Loucy (cell line): ENCODE results near the gene SMIM45.

Source experiments
- H2AFZ ChIP-seq: fragments of 200-600 bp; sonication (generic); 2 replicates; pipeline ENCODE4 v1.6.0; 2016; ENCODE audit warnings: antibody characterized with exemption, mild to moderate bottlenecking, low read length, moderate library complexity
- H3F3A ChIP-seq: fragments of 200-600 bp; 2 replicates; pipeline ENCODE4 v1.6.0; 2016; ENCODE audit warnings: antibody characterized with exemption, low read depth, mild to moderate bottlenecking
- H3K27me3 ChIP-seq: fragments of 200-600 bp; sonication (generic); 2 replicates; pipeline ENCODE4 v1.6.1; 2014; ENCODE audit warnings: low read length, mild to moderate bottlenecking; ENCODE audit not compliant: insufficient read depth, poor library complexity, severe bottlenecking
- H3K36me3 ChIP-seq: fragments of 200-600 bp; sonication (generic); 2 replicates; pipeline ENCODE4 v1.6.1; 2016; ENCODE audit warnings: low read length; ENCODE audit not compliant: insufficient read depth
- H3K4me1 ChIP-seq: fragments of 200-600 bp; sonication (generic); 2 replicates; pipeline ENCODE4 v1.5.1; 2014; ENCODE audit warnings: low read length, mild to moderate bottlenecking; ENCODE audit not compliant: insufficient read depth, poor library complexity, severe bottlenecking
- H3K4me2 ChIP-seq: fragments of 200-600 bp; sonication (generic); 2 replicates; pipeline ENCODE4 v1.6.0; 2014; ENCODE audit warnings: antibody characterized with exemption, low read length, low read depth, mild to moderate bottlenecking; ENCODE audit not compliant: poor library complexity, severe bottlenecking
- H3K4me3 ChIP-seq: fragments of 200-600 bp; sonication (generic); 2 replicates; pipeline ENCODE4 v1.5.1; 2014; ENCODE audit warnings: low read length, mild to moderate bottlenecking, mixed read lengths; ENCODE audit not compliant: poor library complexity, severe bottlenecking
- H3K79me2 ChIP-seq: fragments of 200-600 bp; sonication (generic); 2 replicates; pipeline ENCODE4 v1.6.1; 2014; ENCODE audit warnings: low read length; ENCODE audit not compliant: insufficient read depth
- H3K9ac ChIP-seq: fragments of 200-600 bp; sonication (generic); 2 replicates; pipeline ENCODE4 v1.6.0; 2014; ENCODE audit warnings: mild to moderate bottlenecking, low read depth, low read length, moderate library complexity; ENCODE audit not compliant: poor library complexity, severe bottlenecking
- H3K9me2 ChIP-seq: fragments of 200-600 bp; sonication (generic); replicated peaks from 2 replicates; pipeline ENCODE4 v1.6.1; 2016; ENCODE audit warnings: low read depth, low read length, mixed read lengths
- H3K9me3 ChIP-seq: fragments of 200-600 bp; sonication (generic); 2 replicates; pipeline ENCODE4 v1.6.1; 2014; ENCODE audit warnings: mild to moderate bottlenecking, antibody characterized with exemption, low read length, low read depth; ENCODE audit not compliant: insufficient read depth
- H4K20me1 ChIP-seq: fragments of 200-600 bp; sonication (generic); 2 replicates; pipeline ENCODE4 v1.6.0; 2014; ENCODE audit warnings: antibody characterized with exemption, low read length, mild to moderate bottlenecking; ENCODE audit not compliant: insufficient read depth, poor library complexity, severe bottlenecking
- CTCF ChIP-seq: fragments of 200-600 bp; sonication (generic); conservative IDR thresholded peaks from 2 replicates; pipeline ENCODE4 v1.5.1; 2014; ENCODE audit warnings: mild to moderate bottlenecking, antibody characterized with exemption, low read length
- EZH2phosphoT487 ChIP-seq: fragments of 200-600 bp; IDR thresholded peaks from 2 replicates; pipeline ENCODE4 v1.6.1; 2018; ENCODE audit warnings: antibody characterized with exemption, mild to moderate bottlenecking, moderate library complexity, borderline replicate concordance

The SMIM45 gene

GRCh38 chr22:41978732-41979131 lies 26.8 kb downstream of the SMIM45 start:
- Histone ChIP-seq H3K4me2 (no peak overlapping the region), H3K9ac (no peak overlapping the region), H3K4me3 (no peak overlapping the region), H3K4me1 (peaks cover 13% of the 10 kb centered on the region), H3K27me3 (peaks cover 12% of the 10 kb centered on the region), H3F3A (no peaks in the 10 kb centered on the region), H2AFZ (no peak overlapping the region), H3K9me2 (no peaks in the 10 kb centered on the region), H3K36me3 (no peaks in the 10 kb centered on the region), H4K20me1 (no peaks in the 10 kb centered on the region), H3K9me3 (no peaks in the 10 kb centered on the region), H3K79me2 (no peaks in the 10 kb centered on the region)
- no peak for TF ChIP-seq CTCF
- no peak for TF ChIP-seq EZH2phosphoT487

- H2AFZ ChIP-seq, result no peak overlapping the region
- no peaks in the 10 kb centered on the region for H3K9me2 ChIP-seq
- TF ChIP-seq CTCF (no peak), EZH2phosphoT487 (no peak)
- H3K36me3 ChIP-seq, result no peaks in the 10 kb centered on the region
- no peaks in the 10 kb centered on the region for H3F3A ChIP-seq
- H3K9ac ChIP-seq, result no peak overlapping the region
- no peak overlapping the region for H3K4me2 ChIP-seq
- no peak overlapping the region for H3K4me3 ChIP-seq
- peaks cover 12% of the 10 kb centered on the region for H3K27me3 ChIP-seq
- H3K79me2 ChIP-seq, result no peaks in the 10 kb centered on the region
- H3K4me1 ChIP-seq, result peaks cover 13% of the 10 kb centered on the region
- H4K20me1 ChIP-seq, result no peaks in the 10 kb centered on the region
- H3K9me3 ChIP-seq, result no peaks in the 10 kb centered on the region
Observed at GRCh38 chr22:41979423-41980250, 27.7 kb downstream of the SMIM45 start.

GRCh38 chr22:41982865-41983264 lies 30.9 kb downstream of the SMIM45 start:
- no peaks in the 10 kb centered on the region for H4K20me1 ChIP-seq
- H3K9me2 ChIP-seq, result no peaks in the 10 kb centered on the region
- no peaks in the 10 kb centered on the region for H3K36me3 ChIP-seq
- no peak overlapping the region for H2AFZ ChIP-seq
- H3K9me3 ChIP-seq, result no peaks in the 10 kb centered on the region
- no peak overlapping the region for H3K4me2 ChIP-seq
- TF ChIP-seq EZH2phosphoT487, result no peak
- no peak for TF ChIP-seq CTCF
- H3K9ac ChIP-seq, result no peak overlapping the region
- H3F3A ChIP-seq, result no peaks in the 10 kb centered on the region
- H3K4me1 ChIP-seq, result no peaks in the 10 kb centered on the region
- H3K4me3 ChIP-seq, result no peak overlapping the region
- H3K27me3 ChIP-seq, result no peaks in the 10 kb centered on the region
- H3K79me2 ChIP-seq, result no peaks in the 10 kb centered on the region
